HG03280 (cell line): ENCODE results near the gene CCDC40.
A peak's percentile ranks its signal among the peaks of the same experiment; 100 is the strongest.

Source experiments
- ATAC-seq: cut with Tn5 transposase; IDR thresholded peaks from one replicate; pipeline ENCODE4 v1.9.1; 2021; ENCODE audit warnings: mild to moderate bottlenecking, moderate library complexity; ENCODE audit not compliant: unreplicated experiment

CCDC40 gene

GRCh38 chr17:80130992-80131391, 94.5 kb downstream of the CCDC40 start:
- no peak for ATAC-seq

GRCh38 chr17:80132906-80133625, 96.6 kb downstream of the CCDC40 start:
- ATAC-seq: no peak

GRCh38 chr17:80133626-80133970, 97.2 kb downstream of the CCDC40 start:
- ATAC-seq: no peak

GRCh38 chr17:80137131-80137530, 100.7 kb downstream of the CCDC40 start:
- ATAC-seq: no peak

- no peak for ATAC-seq
Measured at GRCh38 chr17:80138856-80139426, 102.5 kb downstream of the CCDC40 start.

- no peak for ATAC-seq
Measured at GRCh38 chr17:80141463-80142165, 105.2 kb downstream of the CCDC40 start.

DNA sequence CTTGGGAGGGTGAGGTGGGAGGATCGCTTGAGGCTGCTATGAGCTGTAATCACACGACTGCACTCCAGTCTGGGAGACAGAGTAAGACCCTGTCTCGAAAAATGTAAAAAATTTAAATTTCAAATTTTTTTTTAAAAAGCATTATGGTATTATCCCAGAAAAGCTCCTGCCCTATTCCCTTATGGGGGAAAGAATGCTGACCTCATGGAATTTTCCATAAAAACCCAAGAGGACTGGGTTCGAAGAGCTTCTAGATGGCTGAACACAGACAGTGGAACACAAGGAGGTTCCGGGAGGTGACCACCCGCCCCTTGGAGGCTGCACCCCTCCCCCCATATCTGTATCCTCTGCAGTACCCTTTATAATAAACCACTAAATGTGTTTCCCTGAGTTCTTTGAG, 106.5 kb downstream of the CCDC40 start:
- ATAC-seq: no peak

DNA sequence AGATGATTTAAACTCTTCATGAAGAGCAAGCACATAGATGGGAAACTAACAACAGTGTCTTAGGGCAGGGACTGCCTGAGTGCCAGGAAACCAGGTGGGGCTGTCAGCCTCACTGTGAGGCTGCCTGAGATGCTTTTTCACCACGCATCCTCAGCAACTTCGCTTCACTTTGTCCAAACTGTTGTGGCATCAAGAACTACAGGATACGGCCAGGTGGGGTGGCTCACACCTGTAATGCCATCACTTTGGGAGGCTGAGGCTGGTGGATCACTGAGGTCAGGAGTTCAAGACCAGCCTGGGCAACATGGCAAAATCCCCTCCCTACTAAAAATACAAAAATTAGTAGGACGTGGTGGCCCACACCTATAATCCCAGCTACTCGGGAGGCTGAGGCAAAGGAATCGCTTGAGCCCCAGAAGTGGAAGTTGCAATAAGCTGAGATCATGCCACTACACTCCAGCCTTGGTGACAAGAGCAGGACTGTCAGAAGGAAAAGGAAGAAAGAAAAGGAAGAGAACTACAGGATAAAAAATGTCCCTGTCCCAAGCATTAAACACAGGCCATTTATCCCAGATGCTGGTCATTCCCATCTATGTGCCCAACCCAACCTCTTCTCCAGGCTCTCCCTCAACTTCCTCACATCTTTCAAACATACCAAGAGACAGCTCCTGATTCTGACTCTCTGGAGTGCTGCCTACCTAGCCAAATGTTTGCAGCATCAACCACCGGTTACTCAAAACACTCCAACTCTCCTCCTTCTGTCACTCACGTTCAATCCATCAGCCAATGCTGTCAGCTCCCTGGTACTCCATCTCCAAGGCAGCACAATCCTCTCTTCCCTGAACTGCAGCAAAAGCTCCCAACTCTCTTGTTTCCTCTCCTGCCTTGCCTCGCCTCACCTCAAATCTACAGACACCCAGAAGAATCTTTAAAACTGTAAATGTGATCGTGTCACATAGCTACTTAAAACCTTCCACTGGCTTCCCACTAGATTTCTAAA, 108.9 kb downstream of the CCDC40 start:
- ATAC-seq: no peak

- ATAC-seq: peak; percentile 18
Measured at GRCh38 chr17:80146121-80147034, 109.9 kb downstream of the CCDC40 start.

DNA sequence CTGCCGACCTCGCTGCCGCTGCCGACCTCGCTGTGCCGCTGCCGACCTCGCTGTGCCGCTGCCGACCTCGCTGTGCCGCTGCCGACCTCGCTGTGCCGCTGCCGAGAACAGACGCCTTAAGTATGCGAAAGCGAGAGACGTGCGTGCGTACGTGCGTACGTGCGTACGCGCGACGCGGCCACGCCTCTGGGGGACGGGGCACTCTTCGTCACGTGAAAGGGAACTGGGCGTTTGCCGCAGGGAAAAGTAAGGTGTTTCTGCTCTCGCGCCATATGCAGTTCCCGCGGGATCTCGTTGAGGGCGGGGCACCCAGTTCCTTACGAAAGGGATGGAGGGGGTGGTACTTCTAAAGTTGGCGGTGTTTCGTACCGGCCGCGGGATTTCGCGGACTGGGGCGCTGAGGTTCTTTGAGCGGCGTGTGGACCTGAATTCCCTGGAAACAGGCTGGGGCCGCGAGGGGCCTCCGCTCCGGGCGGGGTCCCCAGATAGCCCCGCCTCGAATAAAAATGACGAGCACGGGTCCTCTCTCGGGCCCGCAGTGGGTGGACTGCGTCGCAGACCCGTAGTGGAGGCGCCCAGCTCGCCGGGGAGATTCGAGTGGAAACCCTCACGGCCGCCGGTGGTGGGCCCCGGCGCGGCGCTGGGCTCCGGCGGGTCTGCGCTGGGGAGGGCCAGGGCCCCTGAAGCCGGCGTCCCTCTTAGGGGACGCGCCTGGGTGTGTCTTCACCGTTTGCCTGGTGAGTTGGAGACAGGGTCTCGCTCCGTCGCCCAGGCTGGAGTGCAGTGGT, 110.8 kb downstream of the CCDC40 start, which contains the start of gene EIF4A3:
TSS of gene EIF4A3 (minus strand) at position 94 of the 788 bp plus-strand sequence. CDS start 167 bp downstream, outside the sequence.
- ATAC-seq: peak; percentile 86
